Activated B cell treated with CpG ODN at 0.5 μM for 24 hours (primary cell): ENCODE measurements around the gene SLC37A2. TPM values are rescaled to one million over a fixed set of nuclear protein-coding genes. Genes with fewer than 3 reads are reported as not detected.

Experiments
- ATAC-seq: fragments of 200-7000 bp; cut with Tn5 transposase; one replicate; pipeline ENCODE4 v1.10.0; 2021; ENCODE audit warnings: low read depth, mild to moderate bottlenecking, moderate library complexity
- CTCF ChIA-PET: fragments of 350-600 bp; sonication (Branson Sonifier 250); formaldehyde crosslinking; loops from one replicate; lab custom pipeline; 2021; ENCODE audit warnings: antibody characterized with exemption; lab: Charles Lee
- POLR2A ChIA-PET: fragments of 350-600 bp; sonication (Branson Sonifier 250); formaldehyde crosslinking; loops from one replicate; lab custom pipeline; 2021; ENCODE audit warnings: antibody characterized with exemption; lab: Charles Lee
- DNase-seq: peaks from one replicate; pipeline ENCODE4 v3.0.0; 2022
- H3K27ac Mint-ChIP-seq: one replicate; pipeline ENCODE4 v1.8.0; 2020; ENCODE audit warnings: mixed read lengths
- H3K27me3 Mint-ChIP-seq: one replicate; pipeline ENCODE4 v1.8.0; 2021; ENCODE audit warnings: mixed read lengths
- H3K36me3 Mint-ChIP-seq: one replicate; pipeline ENCODE4 v1.8.0; 2021; ENCODE audit warnings: low read depth, mixed read lengths
- H3K4me1 Mint-ChIP-seq: one replicate; pipeline ENCODE4 v1.8.0; 2021; ENCODE audit warnings: mixed read lengths
- H3K4me3 Mint-ChIP-seq: one replicate; pipeline ENCODE4 v1.8.0; 2020; ENCODE audit warnings: mild to moderate bottlenecking, mixed read lengths
- H3K9me3 Mint-ChIP-seq: one replicate; pipeline ENCODE4 v1.8.0; 2020; ENCODE audit warnings: mixed read lengths
- CTCF ChIP-seq: fragments of 200-600 bp; IDR thresholded peaks from one replicate; pipeline ENCODE4 v1.8.0; 2022; ENCODE audit warnings: antibody characterized with exemption, mild to moderate bottlenecking
- intact Hi-C: fragments of 100-400 bp; cut with micrococcal nuclease; formaldehyde crosslinking; loops from one replicate; pipeline ENCODE4 v1.15.1; 2024
- total RNA-seq: library from RNA; stranded (reverse); gene quantifications from 2 replicates; pipeline ENCODE4 v1.2.3, GENCODE V29; 2022

The SLC37A2 gene
- total RNA-seq, 1 donor from 2014 or later, result 27.5 TPM

GRCh38 chr11:125056931-125057692 lies 6.0 kb upstream of the SLC37A2 start:
- H3K4me1 Mint-ChIP-seq, result peaks cover 2% of the 10 kb centered on the region
- no peaks in the 10 kb centered on the region for H3K36me3 Mint-ChIP-seq
- no peak for TF ChIP-seq CTCF
- no peak overlapping the region for H3K27ac Mint-ChIP-seq
- DNase-seq (no peak), ATAC-seq (no peak)
- CTCF ChIA-PET, result no interaction called here
- no peaks in the 10 kb centered on the region for H3K9me3 Mint-ChIP-seq
- H3K27me3 Mint-ChIP-seq, result peaks cover 1% of the 10 kb centered on the region
- intact Hi-C loops, result no loop called here
- H3K4me3 Mint-ChIP-seq, result no peak overlapping the region
- POLR2A ChIA-PET, result no interaction called here

GRCh38 chr11:125057693-125058016 lies 5.5 kb upstream of the SLC37A2 start:
- Mint-ChIP-seq H3K27ac (no peak overlapping the region), H3K27me3 (peaks cover 5% of the 10 kb centered on the region), H3K9me3 (no peaks in the 10 kb centered on the region), H3K4me1 (peaks cover 5% of the 10 kb centered on the region), H3K4me3 (no peak overlapping the region), H3K36me3 (no peaks in the 10 kb centered on the region)
- POLR2A ChIA-PET, result no interaction called here
- DNase-seq, result no peak
- ATAC-seq, result no peak
- no peak for TF ChIP-seq CTCF
- intact Hi-C loops, result no loop called here
- CTCF ChIA-PET, result no interaction called here

GRCh38 chr11:125061281-125061680 lies 1.8 kb upstream of the SLC37A2 start:
- DNase-seq, result no peak
- H3K27me3 Mint-ChIP-seq, result peaks cover 9% of the 10 kb centered on the region
- no peak overlapping the region for H3K4me3 Mint-ChIP-seq
- H3K27ac Mint-ChIP-seq, result no peak overlapping the region
- no peaks in the 10 kb centered on the region for H3K36me3 Mint-ChIP-seq
- peaks cover 22% of the 10 kb centered on the region for H3K4me1 Mint-ChIP-seq
- no peak for ATAC-seq
- H3K9me3 Mint-ChIP-seq, result no peaks in the 10 kb centered on the region
- CTCF ChIA-PET, result interaction anchor here (1.1 kb wide), 1 partner anchor 64 kb away, joined by 3 read pairs; no protein-coding TSS in a partner anchor
- POLR2A ChIA-PET, result interaction anchor here (1.0 kb wide), 1 partner anchor 10 kb away, joined by 3 read pairs; no protein-coding TSS in a partner anchor
- intact Hi-C loops, result loop anchor here (5.0 kb wide), 1 partner anchor 869 kb away; no protein-coding TSS in a partner anchor
- no peak for TF ChIP-seq CTCF

- Mint-ChIP-seq H3K4me3 (peak overlapping the region; percentile 86), H3K9me3 (no peaks in the 10 kb centered on the region), H3K36me3 (no peaks in the 10 kb centered on the region), H3K4me1 (peaks cover 22% of the 10 kb centered on the region), H3K27ac (peak overlapping the region; percentile 83), H3K27me3 (peaks cover 9% of the 10 kb centered on the region)
- intact Hi-C loops, result loop anchor here (2.0 to 5.0 kb wide), 3 partner anchors 20 to 870 kb away; partner anchors contain the start of gene CCDC15
- no peak for ATAC-seq
- DNase-seq, result no peak
- no peak for TF ChIP-seq CTCF
- ChIA-PET CTCF (interaction anchor here (1.2 to 1.8 kb wide), 2 partner anchors 10 to 62 kb away, joined by 3 to 17 read pairs; no protein-coding TSS in a partner anchor), POLR2A (interaction anchor here (1.0 to 3.0 kb wide), 6 partner anchors 10 to 825 kb away, joined by 3 to 78 read pairs (median 10); partner anchors contain the start of genes CCDC15, HYLS1 and TMEM218)
Observed at GRCh38 chr11:125062218-125062930, 731 bp upstream of the SLC37A2 start.
